T-helper 2 cell treated with Interferon-gamma antibody and Interleukin-4, amounts not matched to agents 5 μg/mL and 100 μg/mL, for 36 hours (primary cell): ENCODE results near the gene KCNK18.
"Not testable (repeated sequence)": the region's sequence is repeated elsewhere in the genome, so short reads cannot be mapped to it uniquely, and the experiment has no call there.

Experiments
- DNase-seq: peaks from one replicate; pipeline ENCODE4 v3.0.0; 2021; ENCODE audit warnings: low spot score
- H3K27ac Mint-ChIP-seq: one replicate; pipeline ENCODE4 v1.8.0; 2021; ENCODE audit warnings: mild to moderate bottlenecking, mixed read lengths
- H3K27me3 Mint-ChIP-seq: one replicate; pipeline ENCODE4 v1.8.0; 2021; ENCODE audit warnings: low read depth, mixed read lengths
- H3K36me3 Mint-ChIP-seq: one replicate; pipeline ENCODE4 v1.8.0; 2021; ENCODE audit warnings: low read depth, mixed read lengths
- H3K4me1 Mint-ChIP-seq: one replicate; pipeline ENCODE4 v1.8.0; 2021; ENCODE audit warnings: low read depth, mixed read lengths
- H3K4me3 Mint-ChIP-seq: one replicate; pipeline ENCODE4 v1.8.0; 2022; ENCODE audit warnings: mild to moderate bottlenecking, moderate library complexity, mixed read lengths
- H3K9me3 Mint-ChIP-seq: one replicate; pipeline ENCODE4 v1.8.0; 2021; ENCODE audit warnings: mixed read lengths

The KCNK18 gene

GRCh38 chr10:117222552-117222951, 25.3 kb downstream of the KCNK18 start:
- no peaks in the 10 kb centered on the region for H3K4me1 Mint-ChIP-seq

GRCh38 chr10:117222976-117223692, 25.8 kb downstream of the KCNK18 start:
- Mint-ChIP-seq H3K27ac (no peak overlapping the region), H3K4me1 (no peaks in the 10 kb centered on the region)

More at GRCh38 chr10:117222552-117222951, 25.3 kb downstream of the KCNK18 start:
- DNase-seq, result no peak
- H3K36me3 Mint-ChIP-seq, result no peaks in the 10 kb centered on the region
- H3K27me3 Mint-ChIP-seq, result peaks cover 5% of the 10 kb centered on the region
- H3K9me3 Mint-ChIP-seq, result no peaks in the 10 kb centered on the region
- no peak overlapping the region for H3K4me3 Mint-ChIP-seq
- H3K27ac Mint-ChIP-seq, result no peak overlapping the region

GRCh38 chr10:117223693-117224430, 26.6 kb downstream of the KCNK18 start:
- Mint-ChIP-seq H3K36me3 (no peaks in the 10 kb centered on the region), H3K9me3 (no peaks in the 10 kb centered on the region), H3K27ac (no peak overlapping the region), H3K4me3 (no peak overlapping the region), H3K4me1 (no peaks in the 10 kb centered on the region), H3K27me3 (no peaks in the 10 kb centered on the region)
- no peak for DNase-seq

More at GRCh38 chr10:117222976-117223692, 25.8 kb downstream of the KCNK18 start:
- Mint-ChIP-seq H3K4me3 (no peak overlapping the region), H3K9me3 (no peaks in the 10 kb centered on the region), H3K27me3 (peaks cover under 1% of the 10 kb centered on the region), H3K36me3 (no peaks in the 10 kb centered on the region)
- no peak for DNase-seq

GRCh38 chr10:117224881-117225280, 27.6 kb downstream of the KCNK18 start:
- Mint-ChIP-seq H3K4me1 (no peaks in the 10 kb centered on the region), H3K27ac (no peak overlapping the region), H3K27me3 (no peaks in the 10 kb centered on the region), H3K36me3 (no peaks in the 10 kb centered on the region), H3K9me3 (no peaks in the 10 kb centered on the region), H3K4me3 (no peak overlapping the region)
- DNase-seq, result no peak

- Mint-ChIP-seq H3K36me3 (no peaks in the 10 kb centered on the region), H3K27ac (no peak overlapping the region), H3K4me3 (no peak overlapping the region), H3K27me3 (peaks cover 3% of the 10 kb centered on the region), H3K4me1 (no peaks in the 10 kb centered on the region), H3K9me3 (no peaks in the 10 kb centered on the region)
- DNase-seq, result no peak
Measured at GRCh38 chr10:117226813-117227451, 29.6 kb downstream of the KCNK18 start.

GRCh38 chr10:117228210-117228609, 30.9 kb downstream of the KCNK18 start:
- Mint-ChIP-seq H3K9me3 (no peaks in the 10 kb centered on the region), H3K27ac (no peak overlapping the region), H3K4me3 (no peak overlapping the region), H3K36me3 (no peaks in the 10 kb centered on the region), H3K4me1 (no peaks in the 10 kb centered on the region), H3K27me3 (peaks cover 6% of the 10 kb centered on the region)
- DNase-seq, result no peak

GRCh38 chr10:117230107-117230506, 32.8 kb downstream of the KCNK18 start:
- H3K36me3 Mint-ChIP-seq, H3K27ac Mint-ChIP-seq, H3K4me1 Mint-ChIP-seq, H3K9me3 Mint-ChIP-seq, H3K27me3 Mint-ChIP-seq, H3K4me3 Mint-ChIP-seq, DNase-seq: not testable (repeated sequence)

GRCh38 chr10:117237401-117237991, 40.2 kb downstream of the KCNK18 start:
- Mint-ChIP-seq H3K4me1 (peaks cover 2% of the 10 kb centered on the region), H3K27me3 (peaks cover 26% of the 10 kb centered on the region), H3K4me3 (no peak overlapping the region), H3K36me3 (no peaks in the 10 kb centered on the region), H3K27ac (no peak overlapping the region), H3K9me3 (no peaks in the 10 kb centered on the region)
- DNase-seq, result no peak

GRCh38 chr10:117239051-117239450, 41.8 kb downstream of the KCNK18 start:
- Mint-ChIP-seq H3K4me3 (no peak overlapping the region), H3K27me3 (peaks cover 39% of the 10 kb centered on the region), H3K27ac (no peak overlapping the region), H3K36me3 (no peaks in the 10 kb centered on the region), H3K9me3 (no peaks in the 10 kb centered on the region), H3K4me1 (peaks cover 2% of the 10 kb centered on the region)
- DNase-seq, result no peak

- Mint-ChIP-seq H3K36me3 (no peaks in the 10 kb centered on the region), H3K4me1 (peaks cover 2% of the 10 kb centered on the region), H3K9me3 (no peaks in the 10 kb centered on the region), H3K4me3 (no peak overlapping the region), H3K27ac (no peak overlapping the region), H3K27me3 (peaks cover 45% of the 10 kb centered on the region)
- DNase-seq, result no peak
Measured at GRCh38 chr10:117239721-117240620, 42.7 kb downstream of the KCNK18 start.

GRCh38 chr10:117240621-117241529, 43.6 kb downstream of the KCNK18 start, which contains the start of gene SLC18A2:
Gene SLC18A2, plus strand, starts transcription at chr10:117241114. Its CDS starts 580 bp downstream, at chr10:117241694.
- H3K4me1 Mint-ChIP-seq, result peaks cover 2% of the 10 kb centered on the region
- H3K27me3 Mint-ChIP-seq, result peaks cover 51% of the 10 kb centered on the region
- peak within 1 kb of the TSS; percentile 56 for H3K4me3 Mint-ChIP-seq
- no peak within 1 kb of the TSS for H3K27ac Mint-ChIP-seq
- no peak for DNase-seq
- no peaks in the 10 kb centered on the region for H3K9me3 Mint-ChIP-seq
- H3K36me3 Mint-ChIP-seq, result no peaks in the 10 kb centered on the region
